B cell (primary cell): ENCODE results near the gene HAUS3. TPM values are rescaled to one million over a fixed set of nuclear protein-coding genes. Genes with fewer than 3 reads are reported as not detected.

ENCODE experiments used
- ATAC-seq: fragments of 200-7000 bp; cut with Tn5 transposase; one replicate; pipeline ENCODE4 v1.10.0; 2021; ENCODE audit warnings: low read depth, mild to moderate bottlenecking, moderate number of reproducible peaks, moderate library complexity
- CTCF ChIA-PET: fragments of 350-600 bp; sonication (Branson Sonifier 250); formaldehyde crosslinking; loops from one replicate; lab custom pipeline; 2021; ENCODE audit warnings: antibody characterized with exemption, inconsistent platforms; lab: Charles Lee
- POLR2A ChIA-PET: fragments of 350-600 bp; sonication (Branson Sonifier 250); formaldehyde crosslinking; loops from one replicate; lab custom pipeline; 2021; ENCODE audit warnings: antibody characterized with exemption; lab: Charles Lee
- DNase-seq: peaks from one replicate; pipeline ENCODE4 v3.0.0; 2013
- H2AFZ ChIP-seq: 2 replicates; pipeline ENCODE4 v1.6.1; 2012; ENCODE audit warnings: mild to moderate bottlenecking, low read depth, low read length; ENCODE audit not compliant: insufficient read depth, poor library complexity, severe bottlenecking
- H3K27ac ChIP-seq, 2 donors: 1 replicate in 1 of 2; 2 replicates in 1 of 2; pipeline ENCODE4 v1.5.1; 2012 to 2013; ENCODE audit warnings: low read length in 2 of 2, mild to moderate bottlenecking in 2 of 2, moderate library complexity in 1 of 2
- H3K27me3 ChIP-seq, 4 experiments: fragments of 200-600 bp in 1 of 4; sonication (generic) in 1 of 4; replicated peaks in 1 of 4; 1 replicate in 2 of 4; 2 replicates in 2 of 4; pipeline versions ENCODE4 v1.6.1 to v1.7.0; 2013 to 2016; ENCODE audit warnings: low read length in 3 of 4, mild to moderate bottlenecking in 2 of 4, mixed read lengths in 1 of 4, moderate library complexity in 1 of 4; ENCODE audit not compliant: insufficient read depth in 4 of 4, control insufficient read depth in 3 of 4; ENCODE audit errors: control extremely low read depth in 1 of 4
- H3K36me3 ChIP-seq, 2 experiments: replicated peaks in 1 of 2; 1 replicate in 1 of 2; 2 replicates in 1 of 2; pipeline versions ENCODE4 v1.6.1 to v1.7.1; 2013; ENCODE audit warnings: low read length in 1 of 2; ENCODE audit not compliant: insufficient read depth in 2 of 2, control insufficient read depth in 1 of 2; ENCODE audit errors: control extremely low read depth in 1 of 2, extremely low read depth in 1 of 2
- H3K4me1 ChIP-seq, 2 donors: fragments of 200-600 bp in 1 of 2; sonication (generic) in 1 of 2; 1 replicate in 1 of 2; 2 replicates in 1 of 2; pipeline versions ENCODE4 v1.5.1 to v1.6.1; 2013 to 2017; ENCODE audit warnings: low read length in 2 of 2; ENCODE audit not compliant: control insufficient read depth in 2 of 2, insufficient read depth in 2 of 2
- H3K4me2 ChIP-seq: replicated peaks from 2 replicates; pipeline ENCODE3; 2012; ENCODE audit warnings: mild to moderate bottlenecking, low read depth, low read length; ENCODE audit not compliant: poor library complexity, severe bottlenecking
- H3K4me3 ChIP-seq, 5 experiments: fragments of 200-600 bp in 1 of 5; sonication (generic) in 1 of 5; 1 replicate in 3 of 5; 2 replicates in 2 of 5; pipeline versions ENCODE4 v1.5.1 to v1.7.0; 2011 to 2016; ENCODE audit warnings: low read length in 4 of 5, mild to moderate bottlenecking in 4 of 5, low read depth in 2 of 5, control low read depth in 1 of 5, moderate library complexity in 1 of 5; ENCODE audit not compliant: insufficient read depth in 1 of 5; ENCODE audit errors: control extremely low read depth in 1 of 5, extremely low read depth in 1 of 5
- H3K79me2 ChIP-seq: fragments of 200-600 bp; sonication (generic); one replicate; pipeline ENCODE4 v1.6.0; 2016; ENCODE audit warnings: low read length; ENCODE audit not compliant: control insufficient read depth, insufficient read depth
- H3K9ac ChIP-seq: fragments of 200-600 bp; sonication (generic); 2 replicates; pipeline ENCODE4 v1.6.1; 2017; ENCODE audit warnings: mild to moderate bottlenecking, low read length, moderate library complexity
- H3K9me3 ChIP-seq, 3 donors: one replicate each; pipeline versions ENCODE4 v1.6.1 to v1.7.1; 2013; ENCODE audit warnings: low read length in 2 of 3; ENCODE audit not compliant: control insufficient read depth in 2 of 3, insufficient read depth in 1 of 3; ENCODE audit errors: control extremely low read depth in 1 of 3
- H4K20me1 ChIP-seq: 2 replicates; pipeline ENCODE4 v1.6.0; 2012; ENCODE audit warnings: mild to moderate bottlenecking, low read length; ENCODE audit not compliant: insufficient read depth, control insufficient read depth, poor library complexity, severe bottlenecking
- H3K27ac Mint-ChIP-seq: one replicate; pipeline ENCODE4 v1.8.0; 2021; ENCODE audit warnings: mixed read lengths
- H3K27me3 Mint-ChIP-seq: one replicate; pipeline ENCODE4 v1.8.0; 2021; ENCODE audit warnings: mixed read lengths
- H3K4me1 Mint-ChIP-seq: one replicate; pipeline ENCODE4 v1.8.0; 2021; ENCODE audit warnings: mixed read lengths
- H3K4me3 Mint-ChIP-seq: one replicate; pipeline ENCODE4 v1.8.0; 2021; ENCODE audit warnings: mixed read lengths
- H3K9me3 Mint-ChIP-seq: one replicate; pipeline ENCODE4 v1.8.0; 2022; ENCODE audit warnings: mixed read lengths; ENCODE audit not compliant: insufficient read depth
- CTCF ChIP-seq: fragments of 200-600 bp; IDR thresholded peaks from one replicate; pipeline ENCODE4 v1.8.0; 2022; ENCODE audit warnings: antibody characterized with exemption, mild to moderate bottlenecking
- EZH2 ChIP-seq: IDR thresholded peaks from 2 replicates; pipeline ENCODE4 v1.6.1; 2012; ENCODE audit warnings: borderline replicate concordance, low read depth, mild to moderate bottlenecking, moderate library complexity, low read length; ENCODE audit not compliant: insufficient read depth, poor library complexity, severe bottlenecking
- WGBS: methylation state at CpG from one replicate; pipeline ENCODE4 v1.1.5; 2013; ENCODE audit warnings: missing lambda C conversion rate; ENCODE audit not compliant: insufficient coverage; 5-methylcytosine and 5-hydroxymethylcytosine counted together
- intact Hi-C: fragments of 100-400 bp; cut with micrococcal nuclease; formaldehyde crosslinking; loops from one replicate; pipeline ENCODE4 v1.10.0; 2022
- polyA plus RNA-seq: library from polyadenylated mRNA; depleted of rRNA; stranded (reverse); fragments of >200 nt; gene quantifications from 2 replicates; pipeline ENCODE4 v1.2.3, GENCODE V29; 2012
- total RNA-seq, 2 donors: library from RNA; stranded (reverse); fragments of 120-200 nt in 1 of 2; gene quantifications; 1 replicate in 1 of 2; 2 replicates in 1 of 2; pipeline versions ENCODE4 v1.2.3 to v1.2.4, GENCODE V29; 2013 to 2022

HAUS3 gene
- total and polyA plus RNA-seq, 2 donors (not counting 1 experiment from before 2014, with no cell fraction given), result 8.2 to 26.5 TPM

GRCh38 chr4:2261110-2261852 is 19.4 kb upstream of the HAUS3 start:
- Histone ChIP-seq H3K27ac (peak overlapping the region; percentile 16 to 68), H3K4me2 (peak overlapping the region; percentile 99), H3K4me3 (peak overlapping the region in 4 of 5 experiments; percentile 77 to 87 (median 84)), H4K20me1 (peaks cover 50% of the 10 kb centered on the region), H3K9me3 (no peaks in the 10 kb centered on the region), H3K27me3 (no peaks in the 10 kb centered on the region), H2AFZ (peak overlapping the region; percentile 56), H3K4me1 (peaks cover 23 to 47% of the 10 kb centered on the region in 2 donors), H3K9ac (peak overlapping the region; percentile 79), H3K36me3 (peaks cover 0 to 20% of the 10 kb centered on the region in 2 experiments), H3K79me2 (peaks cover 54% of the 10 kb centered on the region)
- H3K4me3 Mint-ChIP-seq, result peak overlapping the region; percentile 79
- ATAC-seq, result peak; percentile 9
- H3K9me3 Mint-ChIP-seq, result no peaks in the 10 kb centered on the region
- intact Hi-C loops, result loop anchor here (10.0 kb wide), 1 partner anchor 434 kb away; no protein-coding TSS in a partner anchor
- ChIA-PET CTCF (interaction anchor here (1.0 kb wide), 1 partner anchor 17 kb away, joined by 7 read pairs; no protein-coding TSS in a partner anchor), POLR2A (interaction anchor here (1.3 to 1.4 kb wide), 2 partner anchors 21 to 207 kb away, joined by 10 to 12 read pairs; partner anchors contain the start of gene RNF4)
- WGBS, result under 1% methylated on average over 91 of the region's 91 CpGs
- no peak for DNase-seq
- H3K27me3 Mint-ChIP-seq, result no peaks in the 10 kb centered on the region
- TF ChIP-seq CTCF (no peak), EZH2 (no peak)
- H3K27ac Mint-ChIP-seq, result peak overlapping the region; percentile 68
- peaks cover 26% of the 10 kb centered on the region for H3K4me1 Mint-ChIP-seq
